Transverse colon (tissue), 4 donors: ENCODE results near the gene MAT1A. TPM values are rescaled to one million over a fixed set of nuclear protein-coding genes. Genes with fewer than 3 reads are reported as not detected.

Source experiments
- DNase-seq: peaks from one replicate; pipeline ENCODE4 v3.0.0-alpha.2; 2019
- H3K27ac ChIP-seq, 4 donors: fragments of 200-600 bp; sonication (generic); 2 replicates each; pipeline ENCODE4 v1.5.1; 2016 to 2018; ENCODE audit warnings: inconsistent platforms in 4 of 4
- H3K27me3 ChIP-seq: fragments of 200-600 bp; sonication (generic); 2 replicates; pipeline ENCODE4 v1.5.1; 2017; ENCODE audit warnings: inconsistent platforms
- H3K36me3 ChIP-seq, 4 donors: fragments of 200-600 bp; sonication (generic); 2 replicates each; pipeline ENCODE4 v1.5.1; 2017 to 2019; ENCODE audit warnings: inconsistent platforms in 4 of 4
- H3K4me1 ChIP-seq, 4 donors: fragments of 200-600 bp; sonication (generic); 2 replicates each; pipeline ENCODE4 v1.5.1; 2017 to 2020; ENCODE audit warnings: inconsistent platforms in 4 of 4
- H3K4me3 ChIP-seq, 4 donors: fragments of 200-600 bp; sonication (generic); 1 replicate in 1 of 4; 2 replicates in 3 of 4; pipeline versions ENCODE4 v1.5.1 to v1.6.1; 2017 to 2019; ENCODE audit warnings: inconsistent platforms in 4 of 4
- H3K9me3 ChIP-seq, 2 donors: fragments of 200-600 bp; sonication (generic); 2 replicates each; pipeline ENCODE4 v1.5.1; 2017 to 2019; ENCODE audit warnings: inconsistent platforms in 2 of 2
- EP300 ChIP-seq: sonication (generic); formaldehyde crosslinking; IDR thresholded peaks from one replicate; pipeline ENCODE4 v1.6.1; 2017; ENCODE audit warnings: antibody characterized with exemption, low read depth
- POLR2A ChIP-seq: fragments of 450-650 bp; IDR thresholded peaks from one replicate; pipeline ENCODE4 v1.6.1; 2016; ENCODE audit warnings: antibody characterized with exemption, mild to moderate bottlenecking, moderate library complexity
- POLR2AphosphoS5 ChIP-seq, 3 donors: sonication (generic); formaldehyde crosslinking; IDR thresholded peaks; one replicate each; pipeline ENCODE4 v1.6.1; 2016; ENCODE audit warnings: antibody characterized with exemption in 3 of 3
- WGBS, 2 donors: methylation state at CpG; one replicate each; pipeline ENCODE4 v1.1.5; 2018; ENCODE audit warnings: low coverage in 1 of 2; 5-methylcytosine and 5-hydroxymethylcytosine counted together
- in situ Hi-C, 4 donors: fragments of 200-750 bp; cut with MboI; loops; one replicate each; pipeline versions ENCODE4 v1.15.0 to v1.15.1; 2017; ENCODE audit warnings: low sequenced_read_pairs in 3 of 4, low pct_ligation_motif_present in 1 of 4, low pct_unique_long_range_greater_than_20kb in 1 of 4
- intact Hi-C: fragments of 100-400 bp; cut with DNase I; formaldehyde crosslinking; loops from one replicate; pipeline ENCODE4 v1.15.1; 2023; ENCODE audit warnings: low total_unique reads
- total RNA-seq, 4 donors: library from RNA; depleted of rRNA; stranded (reverse); fragments of >200 nt; gene quantifications; one replicate each; pipeline ENCODE4 v1.1.0, GENCODE V29; 2016
- TF ChIP-seq, protein P1 (sequence below), 5 experiments: fragments of 200-600 bp in 3 of 5; fragments of 450-650 bp in 2 of 5; sonication (generic) in 3 of 5; IDR thresholded peaks; 1 replicate in 2 of 5; 2 replicates in 3 of 5; pipeline ENCODE4 v1.5.1; 2016 to 2017; ENCODE audit warnings: antibody characterized with exemption in 5 of 5, inconsistent platforms in 3 of 5, mild to moderate bottlenecking in 2 of 5, moderate library complexity in 1 of 5

Gene MAT1A
- total RNA-seq, 4 donors from 2014 or later = 0.14 to 1.5 TPM; not detected in 2

DNA sequence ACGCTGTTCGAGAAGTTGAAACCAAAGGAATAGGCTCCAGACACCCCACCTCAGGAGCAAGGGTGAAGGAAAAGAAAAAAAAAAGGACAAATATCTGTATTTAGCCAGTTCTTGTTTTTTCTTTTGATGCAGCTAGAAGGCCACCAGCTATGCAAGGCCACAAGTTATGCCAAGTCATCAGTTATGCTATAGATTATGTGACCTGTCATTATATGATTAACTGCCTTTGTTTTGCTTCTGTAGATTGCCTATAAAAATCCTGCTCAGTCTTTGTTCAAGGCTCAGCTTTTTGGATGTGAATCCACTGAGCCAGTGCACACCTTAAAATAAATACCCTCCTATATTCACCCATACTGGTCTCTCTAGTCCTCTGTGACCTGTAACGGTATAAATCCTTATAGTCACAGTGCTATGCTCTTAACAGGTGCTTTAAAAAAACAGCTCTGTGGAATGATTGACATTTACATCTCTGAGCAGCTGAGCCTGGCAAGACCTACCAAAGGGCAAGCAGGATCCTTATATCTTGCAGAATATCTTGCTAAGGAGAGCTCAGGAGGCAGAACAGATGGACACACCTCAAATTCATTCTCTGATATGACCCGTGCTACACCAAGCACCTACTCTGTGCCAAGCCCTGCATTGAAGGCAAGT lies 20.4 kb downstream of the MAT1A start:
- no peak overlapping the region for H3K4me3 ChIP-seq
- no peak overlapping the region for H3K27ac ChIP-seq
- no peaks in the 10 kb centered on the region for H3K9me3 ChIP-seq
- H3K36me3 ChIP-seq = no peaks in the 10 kb centered on the region
- TF ChIP-seq, protein P1, sequence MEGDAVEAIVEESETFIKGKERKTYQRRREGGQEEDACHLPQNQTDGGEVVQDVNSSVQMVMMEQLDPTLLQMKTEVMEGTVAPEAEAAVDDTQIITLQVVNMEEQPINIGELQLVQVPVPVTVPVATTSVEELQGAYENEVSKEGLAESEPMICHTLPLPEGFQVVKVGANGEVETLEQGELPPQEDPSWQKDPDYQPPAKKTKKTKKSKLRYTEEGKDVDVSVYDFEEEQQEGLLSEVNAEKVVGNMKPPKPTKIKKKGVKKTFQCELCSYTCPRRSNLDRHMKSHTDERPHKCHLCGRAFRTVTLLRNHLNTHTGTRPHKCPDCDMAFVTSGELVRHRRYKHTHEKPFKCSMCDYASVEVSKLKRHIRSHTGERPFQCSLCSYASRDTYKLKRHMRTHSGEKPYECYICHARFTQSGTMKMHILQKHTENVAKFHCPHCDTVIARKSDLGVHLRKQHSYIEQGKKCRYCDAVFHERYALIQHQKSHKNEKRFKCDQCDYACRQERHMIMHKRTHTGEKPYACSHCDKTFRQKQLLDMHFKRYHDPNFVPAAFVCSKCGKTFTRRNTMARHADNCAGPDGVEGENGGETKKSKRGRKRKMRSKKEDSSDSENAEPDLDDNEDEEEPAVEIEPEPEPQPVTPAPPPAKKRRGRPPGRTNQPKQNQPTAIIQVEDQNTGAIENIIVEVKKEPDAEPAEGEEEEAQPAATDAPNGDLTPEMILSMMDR (IDR thresholded peaks at IDR 0.05) = no peak
- TF ChIP-seq EP300 (no peak), POLR2AphosphoS5 (IDR thresholded peaks at IDR 0.05) (no peak), POLR2A (no peak)
- no peak for DNase-seq
- H3K4me1 ChIP-seq = no peaks in the 10 kb centered on the region
- 59 to 69% methylated on average over 2 to 4 of the region's 4 CpGs for WGBS, 2 donors
- H3K27me3 ChIP-seq = no peaks in the 10 kb centered on the region
- in situ Hi-C loops (loop anchor here in 1 of 4 donors (25.0 kb wide), 1 partner anchor 707 kb away; the partner anchor contains the start of gene SFTPA2), intact Hi-C loops (no loop called here)

DNA sequence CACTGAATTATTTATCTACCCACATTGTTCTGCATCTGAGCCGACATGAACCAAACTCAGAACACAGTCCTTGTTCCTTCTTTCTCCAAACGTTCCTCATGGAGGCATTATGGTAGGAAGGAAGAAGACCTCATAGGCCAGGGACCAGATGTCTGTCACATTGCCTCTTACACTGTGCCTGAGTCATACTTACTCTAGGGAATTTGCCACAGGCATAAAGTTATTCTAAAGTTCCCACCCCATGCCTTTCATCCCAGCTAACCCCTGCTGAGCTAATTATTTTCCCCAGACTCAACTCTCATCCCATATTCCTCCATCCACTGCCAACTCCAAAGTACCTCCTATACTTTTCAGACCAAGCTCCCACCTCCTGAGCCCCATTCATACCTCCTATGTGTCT lies 21.2 kb downstream of the MAT1A start:
- Histone ChIP-seq H3K4me1 (no peaks in the 10 kb centered on the region), H3K27ac (no peak overlapping the region), H3K9me3 (no peaks in the 10 kb centered on the region), H3K27me3 (no peaks in the 10 kb centered on the region), H3K4me3 (no peak overlapping the region), H3K36me3 (no peaks in the 10 kb centered on the region)
- in situ Hi-C loops (loop anchor here in 1 of 4 donors (25.0 kb wide), 1 partner anchor 706 kb away; the partner anchor contains the start of gene SFTPA2), intact Hi-C loops (no loop called here)
- DNase-seq = no peak
- no peak for TF ChIP-seq POLR2AphosphoS5 (IDR thresholded peaks at IDR 0.05)
- TF ChIP-seq EP300 = no peak
- TF ChIP-seq POLR2A = no peak
- TF ChIP-seq, protein P1 (IDR thresholded peaks at IDR 0.05) = no peak
- 75 to 77% methylated on average over 2 of the region's 2 CpGs for WGBS, 2 donors

DNA sequence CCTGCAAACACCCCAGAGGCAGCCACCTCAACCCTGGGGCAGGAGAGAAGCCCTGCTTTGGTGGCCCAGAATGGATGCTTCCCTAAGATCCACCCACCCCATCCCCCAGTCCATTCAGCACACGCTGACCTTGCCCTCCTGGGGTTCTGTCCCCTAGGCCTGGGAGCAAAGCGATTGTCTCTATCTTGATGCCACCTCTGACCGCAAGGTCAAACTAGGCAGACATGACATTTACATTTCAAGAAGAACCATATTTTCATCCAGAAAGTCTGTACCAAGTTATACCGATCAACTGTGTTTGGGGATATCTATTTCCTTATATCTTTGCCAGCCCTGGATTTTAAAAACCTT lies 23.0 kb downstream of the MAT1A start:
- Histone ChIP-seq H3K27me3 (no peaks in the 10 kb centered on the region), H3K27ac (no peak overlapping the region), H3K9me3 (no peaks in the 10 kb centered on the region), H3K4me3 (no peak overlapping the region), H3K4me1 (no peaks in the 10 kb centered on the region), H3K36me3 (no peaks in the 10 kb centered on the region)
- in situ Hi-C loops (loop anchor here in 1 of 4 donors (25.0 kb wide), 1 partner anchor 704 kb away; the partner anchor contains the start of gene SFTPA2), intact Hi-C loops (no loop called here)
- WGBS, 2 donors = 93 to 100% methylated on average over 1 to 4 of the region's 4 CpGs
- TF ChIP-seq, protein P1 (IDR thresholded peaks at IDR 0.05) = no peak
- TF ChIP-seq POLR2A (no peak), EP300 (no peak), POLR2AphosphoS5 (IDR thresholded peaks at IDR 0.05) (no peak)
- DNase-seq = no peak

DNA sequence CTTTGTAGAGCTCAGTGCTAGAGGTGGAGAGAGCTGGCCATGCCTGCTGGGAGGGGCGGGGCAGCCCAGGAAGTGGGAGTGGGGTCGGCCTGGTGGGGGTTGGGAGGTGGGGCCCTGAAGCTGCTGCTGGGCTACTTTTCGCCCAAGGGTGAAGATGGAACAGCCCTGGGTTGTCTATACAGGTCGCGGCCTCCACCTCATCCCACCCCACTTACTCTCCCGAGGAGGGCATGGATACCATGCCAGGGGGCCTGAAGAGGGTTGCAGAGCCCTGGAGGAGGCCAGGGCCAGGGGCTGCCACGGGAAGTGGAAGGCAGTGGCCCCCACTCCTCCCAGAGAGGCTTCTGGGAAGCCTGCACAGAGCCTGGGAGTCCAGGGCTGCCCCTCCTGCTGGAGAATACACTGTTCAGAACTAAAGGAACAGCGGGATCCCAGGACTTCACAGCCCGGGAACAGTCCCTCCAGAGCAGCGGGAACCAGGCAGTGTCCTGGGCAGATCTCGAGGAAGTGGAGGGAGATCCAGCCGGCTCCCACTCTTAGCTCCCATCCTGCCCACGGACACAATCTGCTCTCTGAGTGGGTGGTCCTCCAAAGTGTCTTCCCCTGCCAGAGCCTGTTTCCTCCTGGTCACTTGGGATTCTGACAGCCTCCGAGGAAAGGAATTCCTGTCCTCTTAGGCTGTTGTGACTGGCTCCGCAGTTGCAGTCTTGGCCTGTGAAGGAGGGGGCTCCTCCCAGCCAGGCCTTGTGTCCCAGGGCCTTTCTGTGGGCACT lies 23.5 kb downstream of the MAT1A start:
- H3K27me3 ChIP-seq = no peaks in the 10 kb centered on the region
- WGBS, 2 donors = 20 to 58% methylated on average over 1 to 15 of the region's 15 CpGs
- no peaks in the 10 kb centered on the region for H3K4me1 ChIP-seq
- no peak for TF ChIP-seq POLR2AphosphoS5 (IDR thresholded peaks at IDR 0.05)
- no peak for TF ChIP-seq EP300
- no peak for TF ChIP-seq POLR2A
- TF ChIP-seq, protein P1 (IDR thresholded peaks at IDR 0.05) = no peak
- H3K36me3 ChIP-seq = no peaks in the 10 kb centered on the region
- no peak for DNase-seq
- no peak overlapping the region for H3K4me3 ChIP-seq
- in situ Hi-C loops = loop anchor here in 1 of 4 donors (25.0 kb wide), 1 partner anchor 704 kb away; the partner anchor contains the start of gene SFTPA2
- no peak overlapping the region for H3K27ac ChIP-seq
- intact Hi-C loops = no loop called here
- no peaks in the 10 kb centered on the region for H3K9me3 ChIP-seq
